K562 (cell line): ENCODE measurements around the gene ITGA6.

Experiments
- HDAC2 ChIP-seq: fragments of 450-650 bp; IDR thresholded peaks from 2 replicates; pipeline ENCODE4 v1.6.1; 2016; ENCODE audit warnings: mild to moderate bottlenecking
- KDM1A ChIP-seq, 2 experiments: fragments of 450-650 bp; IDR thresholded peaks; 2 replicates each; pipeline ENCODE4 v1.6.1; 2016; ENCODE audit warnings: mild to moderate bottlenecking in 2 of 2
- SIN3A ChIP-seq, 2 experiments: fragments of 150-350 bp in 1 of 2; IDR thresholded peaks; 2 replicates each; pipeline ENCODE4 v1.6.1; 2011 to 2016; ENCODE audit warnings: borderline replicate concordance in 2 of 2, low read depth in 2 of 2, low read length in 2 of 2, mild to moderate bottlenecking in 2 of 2, moderate library complexity in 2 of 2; ENCODE audit not compliant: control insufficient read depth in 1 of 2
- ZBTB1 ChIP-seq: sonication (generic); formaldehyde crosslinking; IDR thresholded peaks from 2 replicates; pipeline ENCODE4 v1.8.1; 2023; ENCODE audit warnings: missing genetic modification reagents, low read depth, mild to moderate bottlenecking, borderline replicate concordance
- ZNF121 ChIP-seq: sonication (generic); formaldehyde crosslinking; conservative IDR thresholded peaks from 2 replicates; pipeline ENCODE4 v1.8.0; 2022; ENCODE audit warnings: missing genetic modification reagents
- ZNF77 ChIP-seq: fragments of 250-450 bp; sonication (Bioruptor Pico); IDR thresholded peaks from 2 replicates; pipeline ENCODE4 v1.5.0; 2020

DNA sequence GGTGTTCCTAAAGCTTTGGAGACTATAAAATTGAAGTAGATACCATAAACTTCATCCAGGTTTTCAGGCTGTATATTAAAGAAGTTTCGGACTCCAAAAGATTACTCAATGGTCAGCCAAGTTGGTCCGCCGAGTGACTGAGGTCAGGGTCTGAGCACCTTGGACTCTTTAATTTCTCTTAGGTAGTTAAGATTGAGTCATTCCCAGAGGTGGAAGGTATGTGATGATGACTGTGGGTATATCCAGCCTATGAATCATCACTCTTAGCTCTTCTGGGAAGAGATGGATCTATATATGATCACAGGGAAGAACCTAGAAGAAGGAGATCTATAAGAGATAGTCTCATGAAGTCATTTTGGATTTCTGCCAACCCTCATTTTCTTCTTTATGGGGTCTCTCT lies 3.3 kb downstream of the ITGA6 start:
- no peak for TF ChIP-seq SIN3A (IDR thresholded peaks at IDR 0.05; ENCODE audit: borderline replicate concordance in 2 of 2, control insufficient read depth in 1 of 2, low read depth in 2 of 2, low read length in 2 of 2)
- TF ChIP-seq ZNF121 (CRISPR knock-in tag), result no peak
- no peak for TF ChIP-seq KDM1A (IDR thresholded peaks at IDR 0.05)
- TF ChIP-seq ZNF77 (CRISPR knock-in tag), result no peak
- TF ChIP-seq ZBTB1 (CRISPR knock-in tag), result no peak
- TF ChIP-seq HDAC2, result no peak
